HCT116 (cell line): ENCODE data around the gene STK32B. TPM values are rescaled to one million over a fixed set of nuclear protein-coding genes. Genes with fewer than 3 reads are reported as not detected.

ENCODE experiments used
- ATAC-seq: fragments of 200-7000 bp; cut with Tn5 transposase; 2 replicates; pipeline ENCODE4 v1.9.1; 2020; ENCODE audit warnings: mild to moderate bottlenecking, moderate library complexity
- BruUV-seq: library from RNA; stranded (reverse); fragments of 400-500 nt; replicated peaks from 2 replicates; lab custom pipeline; 2021; lab: Mats Ljungman, UMichigan
- CTCF ChIA-PET: fragments of 300-600 bp; sonication (Branson Sonifier 250); formaldehyde crosslinking; loops from one replicate; lab custom pipeline; 2021; ENCODE audit warnings: antibody characterized with exemption; lab: Charles Lee
- POLR2A ChIA-PET: fragments of 300-600, 350-600 bp; sonication (Branson Sonifier 250); formaldehyde crosslinking; loops from one replicate; lab custom pipeline; 2021; ENCODE audit warnings: antibody characterized with exemption; lab: Charles Lee
- RAD21 ChIA-PET, 2 experiments: fragments of 300-600 bp; sonication (Branson Sonifier 250); formaldehyde crosslinking; loops; one replicate each; lab custom pipeline; 2023; ENCODE audit warnings: low total read pairs in 2 of 2; ENCODE audit not compliant: uncharacterized antibody in 2 of 2, unreplicated experiment in 2 of 2, low non-redundant PET in 1 of 2; lab: Charles Lee
- DNase-seq: peaks from one replicate; pipeline ENCODE4 v3.0.0-alpha.2; 2010; ENCODE audit warnings: low read depth, low spot score
- H2AFZ ChIP-seq: fragments of 200-600 bp; shearing (Covaris generic), sonication (generic); 2 replicates; pipeline ENCODE4 v1.6.1; 2017; ENCODE audit warnings: low read depth, mixed run types, mixed read lengths, antibody characterized with exemption, low read length; ENCODE audit not compliant: poor library complexity, severe bottlenecking
- H3K27ac ChIP-seq: 2 replicates; pipeline ENCODE4 v1.5.1; 2012; ENCODE audit warnings: low read depth, low read length
- H3K27me3 ChIP-seq: fragments of 200-600 bp; sonication (generic); 2 replicates; pipeline ENCODE4 v1.6.1; 2016; ENCODE audit warnings: mixed run types, low read length, mixed read lengths; ENCODE audit not compliant: insufficient read depth
- H3K36me3 ChIP-seq, 2 experiments: fragments of 200-500 bp in 1 of 2; fragments of 200-600 bp in 1 of 2; sonication (Bioruptor generic) in 1 of 2; sonication (generic) in 1 of 2; 2 replicates each; pipeline versions ENCODE4 v1.5.1 to v1.6.1; 2014 to 2016; ENCODE audit warnings: low read length in 2 of 2, inconsistent platforms in 1 of 2, mixed read lengths in 1 of 2, mixed run types in 1 of 2; ENCODE audit not compliant: insufficient read depth in 2 of 2, control insufficient read depth in 1 of 2
- H3K4me1 ChIP-seq, 2 experiments: fragments of 200-600 bp in 1 of 2; sonication (generic) in 1 of 2; 2 replicates each; pipeline versions ENCODE4 v1.5.1 to v1.6.1; 2012 to 2017; ENCODE audit warnings: low read length in 2 of 2, inconsistent platforms in 1 of 2, mild to moderate bottlenecking in 1 of 2, mixed read lengths in 1 of 2, mixed run types in 1 of 2, moderate library complexity in 1 of 2; ENCODE audit not compliant: insufficient read depth in 2 of 2, control insufficient read depth in 1 of 2
- H3K4me2 ChIP-seq: fragments of 200-600 bp; sonication (generic); 2 replicates; pipeline ENCODE4 v1.6.1; 2017; ENCODE audit warnings: mixed run types, low read length, mixed read lengths
- H3K4me3 ChIP-seq, 2 experiments: fragments of 200-600 bp in 1 of 2; sonication (generic) in 1 of 2; replicated peaks in 1 of 2; 2 replicates each; pipeline ENCODE4 v1.5.1; 2011 to 2016; ENCODE audit warnings: low read length in 2 of 2, control low read depth in 1 of 2, low read depth in 1 of 2, mild to moderate bottlenecking in 1 of 2, mixed read lengths in 1 of 2, mixed run types in 1 of 2
- H3K79me2 ChIP-seq: fragments of 200-600 bp; sonication (generic); 2 replicates; pipeline ENCODE4 v1.6.1; 2017; ENCODE audit warnings: mild to moderate bottlenecking, mixed run types, low read length, moderate library complexity, mixed read lengths; ENCODE audit not compliant: insufficient read depth
- H3K9ac ChIP-seq: fragments of 200-600 bp; sonication (generic); 2 replicates; pipeline ENCODE4 v1.6.1; 2016; ENCODE audit warnings: low read length, mixed read lengths
- H3K9me2 ChIP-seq: fragments of 200-600 bp; sonication (generic), shearing (Covaris generic); 2 replicates; pipeline ENCODE4 v1.6.1; 2017; ENCODE audit warnings: mixed run types, mild to moderate bottlenecking, moderate library complexity; ENCODE audit not compliant: insufficient read depth
- H3K9me3 ChIP-seq, 2 experiments: fragments of 200-500 bp in 1 of 2; fragments of 200-600 bp in 1 of 2; sonication (Bioruptor generic) in 1 of 2; sonication (generic) in 1 of 2; 2 replicates each; pipeline ENCODE4 v1.6.1; 2014 to 2017; ENCODE audit warnings: low read length in 2 of 2, mixed read lengths in 2 of 2, inconsistent platforms in 1 of 2, low read depth in 1 of 2, mild to moderate bottlenecking in 1 of 2, mixed run types in 1 of 2, moderate library complexity in 1 of 2; ENCODE audit not compliant: control insufficient read depth in 1 of 2, insufficient read depth in 1 of 2
- H4K20me1 ChIP-seq: fragments of 200-600 bp; sonication (generic), shearing (Covaris generic); 2 replicates; pipeline ENCODE4 v1.6.1; 2017; ENCODE audit warnings: mixed run types, mild to moderate bottlenecking, moderate library complexity; ENCODE audit not compliant: insufficient read depth
- ATF3 ChIP-seq: IDR thresholded peaks from 2 replicates; pipeline ENCODE4 v1.6.1; 2012
- CBX3 ChIP-seq: IDR thresholded peaks from 2 replicates; pipeline ENCODE4 v1.6.1; 2012; ENCODE audit warnings: low read depth
- EGR1 ChIP-seq: IDR thresholded peaks from 2 replicates; pipeline ENCODE4 v1.6.1; 2012; ENCODE audit warnings: low read depth
- EZH2 ChIP-seq: fragments of 200-600 bp; sonication (generic); IDR thresholded peaks from 2 replicates; pipeline ENCODE4 v1.6.1; 2017; ENCODE audit warnings: antibody characterized with exemption, mixed run types
- MAX ChIP-seq: IDR thresholded peaks from 2 replicates; pipeline ENCODE4 v1.6.1; 2012
- SIN3A ChIP-seq: IDR thresholded peaks from 2 replicates; pipeline ENCODE4 v1.6.1; 2012; ENCODE audit warnings: low read depth
- TCF7L2 ChIP-seq: IDR thresholded peaks from 2 replicates; pipeline ENCODE4 v1.7.0; 2011; ENCODE audit warnings: borderline replicate concordance, inconsistent platforms; ENCODE audit not compliant: insufficient read depth, insufficient read length; ENCODE audit errors: extremely low read depth
- ZBTB33 ChIP-seq: IDR thresholded peaks from 2 replicates; pipeline ENCODE4 v1.6.1; 2011; ENCODE audit warnings: mild to moderate bottlenecking, low read length, moderate library complexity; ENCODE audit not compliant: insufficient replicate concordance; ENCODE audit errors: extremely low read depth
- ZFX ChIP-seq: fragments of 450-650 bp; IDR thresholded peaks from 2 replicates; pipeline ENCODE4 v1.6.1; 2017
- intact Hi-C: fragments of 100-400 bp; cut with micrococcal nuclease; formaldehyde crosslinking; loops from 2 replicates; pipeline ENCODE4 v1.10.0; 2022
- total RNA-seq: library from RNA; stranded (reverse); gene quantifications from one replicate; pipeline ENCODE4 v1.2.1, GENCODE V29; 2021; ENCODE audit not compliant: unreplicated experiment

The STK32B gene
- total RNA-seq, 1 experiment from 2014 or later: not detected

- no peak overlapping the region for H3K9ac ChIP-seq
- H3K79me2 ChIP-seq: no peaks in the 10 kb centered on the region
- no peaks in the 10 kb centered on the region for H4K20me1 ChIP-seq
- no peak overlapping the region for H3K27ac ChIP-seq
- TF ChIP-seq MAX (no peak), CBX3 (no peak), EZH2 (no peak), ZBTB33 (no peak), ZFX (no peak), EGR1 (no peak), ATF3 (no peak), SIN3A (no peak), TCF7L2 (no peak)
- BruUV-seq: no TSS peak
- no peaks in the 10 kb centered on the region for H3K4me1 ChIP-seq
- POLR2A ChIA-PET: no interaction called here
- peaks cover 5% of the 10 kb centered on the region; the same call in 1 of the 2 replicates for H3K27me3 ChIP-seq
- CTCF ChIA-PET: no interaction called here
- no peaks in the 10 kb centered on the region for H3K36me3 ChIP-seq
- H3K4me3 ChIP-seq: no peak overlapping the region
- H3K9me3 ChIP-seq: no peaks in the 10 kb centered on the region
- no peak overlapping the region for H2AFZ ChIP-seq
- no peak for ATAC-seq
- DNase-seq: no peak
- no peaks in the 10 kb centered on the region for H3K9me2 ChIP-seq
- RAD21 ChIA-PET: no interaction called here
- intact Hi-C loops: no loop called here
- no peak overlapping the region for H3K4me2 ChIP-seq
Measured at GRCh38 chr4:5260121-5260520, 208.8 kb downstream of the STK32B start.
